ENCODE measurements around the gene BBIP1.

BBIP1 gene

GRCh38 chr10:110919971-110920881, 1.2 kb upstream of the BBIP1 start:
- H3K79me2 ChIP-seq (ENCODE audit: control insufficient read depth, low read length) = peaks cover 61% of the 10 kb centered on the region
- H3K4me1 ChIP-seq (ENCODE audit: control insufficient read depth, low read length) = peaks cover 66% of the 10 kb centered on the region
- H4K20me1 ChIP-seq (ENCODE audit: control insufficient read depth, insufficient read depth, low read depth, low read length) = peaks cover 24% of the 10 kb centered on the region
- peak overlapping the region; percentile 86 for H3K4me3 ChIP-seq (ENCODE audit: low read length)
- TF ChIP-seq, protein P1, sequence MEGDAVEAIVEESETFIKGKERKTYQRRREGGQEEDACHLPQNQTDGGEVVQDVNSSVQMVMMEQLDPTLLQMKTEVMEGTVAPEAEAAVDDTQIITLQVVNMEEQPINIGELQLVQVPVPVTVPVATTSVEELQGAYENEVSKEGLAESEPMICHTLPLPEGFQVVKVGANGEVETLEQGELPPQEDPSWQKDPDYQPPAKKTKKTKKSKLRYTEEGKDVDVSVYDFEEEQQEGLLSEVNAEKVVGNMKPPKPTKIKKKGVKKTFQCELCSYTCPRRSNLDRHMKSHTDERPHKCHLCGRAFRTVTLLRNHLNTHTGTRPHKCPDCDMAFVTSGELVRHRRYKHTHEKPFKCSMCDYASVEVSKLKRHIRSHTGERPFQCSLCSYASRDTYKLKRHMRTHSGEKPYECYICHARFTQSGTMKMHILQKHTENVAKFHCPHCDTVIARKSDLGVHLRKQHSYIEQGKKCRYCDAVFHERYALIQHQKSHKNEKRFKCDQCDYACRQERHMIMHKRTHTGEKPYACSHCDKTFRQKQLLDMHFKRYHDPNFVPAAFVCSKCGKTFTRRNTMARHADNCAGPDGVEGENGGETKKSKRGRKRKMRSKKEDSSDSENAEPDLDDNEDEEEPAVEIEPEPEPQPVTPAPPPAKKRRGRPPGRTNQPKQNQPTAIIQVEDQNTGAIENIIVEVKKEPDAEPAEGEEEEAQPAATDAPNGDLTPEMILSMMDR (IDR thresholded peaks at IDR 0.05; ENCODE audit: low read depth, low read length, poor library complexity, severe bottlenecking) = no peak
- no peak for TF ChIP-seq EZH2phosphoT487 (IDR thresholded peaks at IDR 0.05; ENCODE audit: borderline replicate concordance, low read length)
- peak overlapping the region; percentile 93 for H3K27ac ChIP-seq (ENCODE audit: low read depth, low read length)
- H3K27me3 ChIP-seq (ENCODE audit: control insufficient read depth, low read length) = no peaks in the 10 kb centered on the region
- H3K9me2 ChIP-seq (replicated peaks; ENCODE audit: control insufficient read depth, low read length) = no peaks in the 10 kb centered on the region
- H3K9me3 ChIP-seq (ENCODE audit: control insufficient read depth, insufficient read depth, low read length) = no peaks in the 10 kb centered on the region
- H3F3A ChIP-seq (ENCODE audit: control insufficient read depth, insufficient read depth) = peaks cover 8% of the 10 kb centered on the region
- peaks cover 32% of the 10 kb centered on the region for H3K36me3 ChIP-seq (ENCODE audit: control insufficient read depth, low read length)
- peak overlapping the region; percentile 64 for H3K4me2 ChIP-seq (ENCODE audit: low read length)

GRCh38 chr10:110919349-110919931, 460 bp upstream of the BBIP1 start, which contains the start of gene SHOC2:
TSS of gene SHOC2 (plus strand) at chr10:110919604. CDS start at chr10:110964359, 44,755 bp downstream.
- Histone ChIP-seq H4K20me1 (ENCODE audit: control insufficient read depth, insufficient read depth, low read depth, low read length) (peaks cover 22% of the 10 kb centered on the region), H3K4me3 (ENCODE audit: low read length) (peak within 1 kb of the TSS; percentile 88), H3K4me1 (ENCODE audit: control insufficient read depth, low read length) (peaks cover 67% of the 10 kb centered on the region), H3K9me3 (ENCODE audit: control insufficient read depth, insufficient read depth, low read length) (no peaks in the 10 kb centered on the region), H3K27me3 (ENCODE audit: control insufficient read depth, low read length) (no peaks in the 10 kb centered on the region), H3K79me2 (ENCODE audit: control insufficient read depth, low read length) (peaks cover 53% of the 10 kb centered on the region), H3K27ac (ENCODE audit: low read depth, low read length) (peak within 1 kb of the TSS; percentile 93), H3K9me2 (replicated peaks; ENCODE audit: control insufficient read depth, low read length) (no peaks in the 10 kb centered on the region), H3K36me3 (ENCODE audit: control insufficient read depth, low read length) (peaks cover 32% of the 10 kb centered on the region), H3K4me2 (ENCODE audit: low read length) (peak within 1 kb of the TSS; percentile 88), H3F3A (ENCODE audit: control insufficient read depth, insufficient read depth) (peaks cover 8% of the 10 kb centered on the region)
- TF ChIP-seq, protein P1 (IDR thresholded peaks at IDR 0.05; ENCODE audit: low read depth, low read length, poor library complexity, severe bottlenecking) = no peak
- TF ChIP-seq EZH2phosphoT487 (IDR thresholded peaks at IDR 0.05; ENCODE audit: borderline replicate concordance, low read length) = no peak

- Histone ChIP-seq H4K20me1 (ENCODE audit: control insufficient read depth, insufficient read depth, low read depth, low read length) (peaks cover 12% of the 10 kb centered on the region), H3K79me2 (ENCODE audit: control insufficient read depth, low read length) (peaks cover 42% of the 10 kb centered on the region), H3K36me3 (ENCODE audit: control insufficient read depth, low read length) (peaks cover 23% of the 10 kb centered on the region), H3K9me2 (replicated peaks; ENCODE audit: control insufficient read depth, low read length) (no peaks in the 10 kb centered on the region), H3F3A (ENCODE audit: control insufficient read depth, insufficient read depth) (peaks cover 8% of the 10 kb centered on the region), H3K9me3 (ENCODE audit: control insufficient read depth, insufficient read depth, low read length) (no peaks in the 10 kb centered on the region), H3K4me1 (ENCODE audit: control insufficient read depth, low read length) (peaks cover 58% of the 10 kb centered on the region), H3K27ac (ENCODE audit: low read depth, low read length) (peak overlapping the region; percentile 84), H3K27me3 (ENCODE audit: control insufficient read depth, low read length) (no peaks in the 10 kb centered on the region), H3K4me3 (ENCODE audit: low read length) (peak overlapping the region; percentile 88), H3K4me2 (ENCODE audit: low read length) (peak overlapping the region; percentile 88)
- no peak for TF ChIP-seq EZH2phosphoT487 (IDR thresholded peaks at IDR 0.05; ENCODE audit: borderline replicate concordance, low read length)
- TF ChIP-seq, protein P1 (IDR thresholded peaks at IDR 0.05; ENCODE audit: low read depth, low read length, poor library complexity, severe bottlenecking) = no peak
Observed at GRCh38 chr10:110918269-110918642, 724 bp downstream of the BBIP1 start.
